ENCODE results near the gene NOTCH3. TPM values are rescaled to one million over a fixed set of nuclear protein-coding genes. Genes with fewer than 3 reads are reported as not detected.
A peak's percentile ranks its signal among the peaks of the same experiment; 100 is the strongest.

NOTCH3 gene
- total RNA-seq, 1 donor from 2014 or later: 559 TPM

DNA sequence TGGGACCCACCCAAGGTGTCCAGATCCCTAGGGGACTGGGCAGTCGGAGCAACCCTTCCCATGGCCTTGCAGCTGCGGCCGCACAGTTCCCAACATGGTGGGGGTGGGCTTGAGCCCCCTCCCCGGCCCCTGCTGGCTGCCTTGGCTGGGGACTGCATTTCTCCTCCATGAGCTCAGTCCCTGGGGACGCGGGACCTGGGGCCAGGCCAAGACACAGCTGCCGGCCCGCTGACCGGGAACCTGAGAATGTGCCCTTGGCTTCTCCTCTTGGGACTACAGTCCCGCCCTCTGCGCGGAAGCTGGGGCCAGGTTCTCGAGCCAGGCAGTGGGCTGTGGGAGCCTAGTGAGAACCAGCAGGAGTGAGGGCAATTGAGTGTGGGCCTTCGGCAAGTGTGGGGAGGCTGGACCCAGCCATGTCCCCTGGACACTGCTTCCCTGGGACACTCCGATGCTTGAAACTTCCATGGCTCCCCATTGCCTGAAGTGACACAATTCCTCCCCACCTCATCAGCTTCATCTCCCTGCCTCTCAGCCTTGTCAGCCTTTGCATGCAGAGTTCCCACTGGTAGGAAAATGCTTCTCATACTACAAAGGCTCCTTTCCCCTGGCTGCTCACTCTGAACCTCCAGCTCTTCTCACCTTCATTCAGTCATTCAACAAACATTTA, 13.1 kb upstream of the NOTCH3 start:
- Mint-ChIP-seq H3K4me1 (ENCODE audit: low read depth) (peaks cover 29% of the 10 kb centered on the region), H3K9me3 (ENCODE audit: low read depth) (no peaks in the 10 kb centered on the region), H3K4me3 (ENCODE audit: unreplicated experiment) (no peak overlapping the region), H3K36me3 (ENCODE audit: low read depth) (no peaks in the 10 kb centered on the region), H3K27ac (ENCODE audit: unreplicated experiment) (peak overlapping the region; percentile 84), H3K27me3 (ENCODE audit: low read depth) (no peaks in the 10 kb centered on the region)
- no peak for DNase-seq (ENCODE audit: low spot score)
- TF ChIP-seq, protein P1, sequence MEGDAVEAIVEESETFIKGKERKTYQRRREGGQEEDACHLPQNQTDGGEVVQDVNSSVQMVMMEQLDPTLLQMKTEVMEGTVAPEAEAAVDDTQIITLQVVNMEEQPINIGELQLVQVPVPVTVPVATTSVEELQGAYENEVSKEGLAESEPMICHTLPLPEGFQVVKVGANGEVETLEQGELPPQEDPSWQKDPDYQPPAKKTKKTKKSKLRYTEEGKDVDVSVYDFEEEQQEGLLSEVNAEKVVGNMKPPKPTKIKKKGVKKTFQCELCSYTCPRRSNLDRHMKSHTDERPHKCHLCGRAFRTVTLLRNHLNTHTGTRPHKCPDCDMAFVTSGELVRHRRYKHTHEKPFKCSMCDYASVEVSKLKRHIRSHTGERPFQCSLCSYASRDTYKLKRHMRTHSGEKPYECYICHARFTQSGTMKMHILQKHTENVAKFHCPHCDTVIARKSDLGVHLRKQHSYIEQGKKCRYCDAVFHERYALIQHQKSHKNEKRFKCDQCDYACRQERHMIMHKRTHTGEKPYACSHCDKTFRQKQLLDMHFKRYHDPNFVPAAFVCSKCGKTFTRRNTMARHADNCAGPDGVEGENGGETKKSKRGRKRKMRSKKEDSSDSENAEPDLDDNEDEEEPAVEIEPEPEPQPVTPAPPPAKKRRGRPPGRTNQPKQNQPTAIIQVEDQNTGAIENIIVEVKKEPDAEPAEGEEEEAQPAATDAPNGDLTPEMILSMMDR (IDR thresholded peaks at IDR 0.05): no peak

DNA sequence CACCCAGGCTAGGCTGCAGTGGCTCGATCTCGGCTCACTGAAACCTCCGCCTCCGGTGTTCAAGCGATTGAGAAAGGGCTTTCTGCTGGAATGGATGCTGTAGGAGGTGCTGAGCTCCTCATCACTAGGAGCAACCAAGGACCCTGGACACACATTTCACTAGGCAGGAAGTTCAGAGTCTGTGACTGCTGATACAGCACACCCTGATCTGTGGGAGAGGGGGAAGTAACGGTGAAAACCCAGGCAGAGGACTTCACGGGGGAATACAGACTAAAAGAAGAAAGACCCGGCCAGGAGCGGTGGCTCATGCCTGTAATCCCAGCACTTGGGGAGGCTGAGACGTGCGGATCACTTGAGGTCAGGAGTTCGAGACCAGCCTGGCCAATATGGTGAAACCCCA, 11.9 kb upstream of the NOTCH3 start:
- no peaks in the 10 kb centered on the region for H3K27me3 Mint-ChIP-seq (ENCODE audit: low read depth)
- no peaks in the 10 kb centered on the region for H3K9me3 Mint-ChIP-seq (ENCODE audit: low read depth)
- TF ChIP-seq, protein P1 (IDR thresholded peaks at IDR 0.05): no peak
- peaks cover 29% of the 10 kb centered on the region for H3K4me1 Mint-ChIP-seq (ENCODE audit: low read depth)
- no peak for DNase-seq (ENCODE audit: low spot score)
- H3K4me3 Mint-ChIP-seq (ENCODE audit: unreplicated experiment): no peak overlapping the region
- no peaks in the 10 kb centered on the region for H3K36me3 Mint-ChIP-seq (ENCODE audit: low read depth)
- no peak overlapping the region for H3K27ac Mint-ChIP-seq (ENCODE audit: unreplicated experiment)

DNA sequence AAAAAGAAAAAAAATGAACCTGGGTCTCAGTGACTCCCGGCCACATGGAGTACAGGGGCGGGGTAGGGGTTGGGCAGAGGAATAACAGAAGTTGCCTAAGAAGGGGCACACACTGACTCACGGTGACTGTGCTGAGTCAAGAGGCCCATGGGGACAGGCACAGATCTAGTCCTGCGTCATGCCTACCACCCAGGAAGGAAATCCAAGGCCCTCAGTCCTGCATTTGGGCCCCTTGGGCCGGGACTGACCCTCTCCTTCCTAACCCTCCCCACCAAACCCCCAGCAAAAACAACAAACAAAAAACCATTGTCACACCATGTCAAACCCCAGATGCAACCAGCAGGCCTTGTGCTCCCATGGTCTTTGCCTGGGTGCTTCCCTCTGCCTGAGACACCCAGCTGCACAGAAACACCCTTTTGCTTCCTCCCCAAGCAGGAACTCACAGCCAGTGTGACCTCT, 9.6 kb upstream of the NOTCH3 start:
- Mint-ChIP-seq H3K36me3 (ENCODE audit: low read depth) (no peaks in the 10 kb centered on the region), H3K9me3 (ENCODE audit: low read depth) (no peaks in the 10 kb centered on the region), H3K27me3 (ENCODE audit: low read depth) (no peaks in the 10 kb centered on the region), H3K27ac (ENCODE audit: unreplicated experiment) (peak overlapping the region; percentile 94), H3K4me1 (ENCODE audit: low read depth) (peaks cover 27% of the 10 kb centered on the region), H3K4me3 (ENCODE audit: unreplicated experiment) (no peak overlapping the region)
- no peak for DNase-seq (ENCODE audit: low spot score)
- TF ChIP-seq, protein P1 (IDR thresholded peaks at IDR 0.05): no peak

DNA sequence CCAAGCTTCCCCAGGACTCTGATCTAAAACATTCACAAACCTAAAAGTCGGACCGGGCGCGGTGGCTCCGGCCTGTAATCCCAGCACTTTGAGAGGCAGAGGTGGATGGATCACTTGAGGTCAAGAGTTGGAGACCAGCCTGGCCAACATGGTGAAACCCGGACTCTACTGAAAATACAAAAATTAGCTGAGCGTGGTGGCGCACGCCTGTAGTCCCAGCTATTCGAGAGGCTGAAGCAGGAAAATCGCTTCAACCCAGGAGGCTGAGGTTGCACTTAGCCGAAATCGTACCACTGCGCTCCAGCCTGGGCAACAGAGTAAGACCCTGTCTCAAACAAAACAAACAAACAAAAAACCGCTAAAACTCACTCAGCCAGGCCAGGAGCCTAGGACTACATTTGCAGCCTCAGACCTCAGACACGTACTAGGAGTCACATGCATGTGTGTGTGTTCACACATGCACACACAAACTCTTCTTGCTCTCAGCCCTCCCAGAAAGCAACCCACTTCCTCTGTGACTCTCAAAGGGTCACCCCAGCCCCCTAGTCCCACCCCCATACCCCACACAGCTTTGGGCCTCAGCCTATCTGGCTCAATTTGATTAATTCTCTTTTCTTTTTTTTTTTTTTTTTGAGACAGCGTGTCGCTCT, 704 bp upstream of the NOTCH3 start:
- peak overlapping the region; percentile 70 for H3K27ac Mint-ChIP-seq (ENCODE audit: unreplicated experiment)
- no peaks in the 10 kb centered on the region for H3K27me3 Mint-ChIP-seq (ENCODE audit: low read depth)
- no peaks in the 10 kb centered on the region for H3K9me3 Mint-ChIP-seq (ENCODE audit: low read depth)
- TF ChIP-seq, protein P1 (IDR thresholded peaks at IDR 0.05): no peak
- peaks cover 28% of the 10 kb centered on the region for H3K4me1 Mint-ChIP-seq (ENCODE audit: low read depth)
- H3K4me3 Mint-ChIP-seq (ENCODE audit: unreplicated experiment): peak overlapping the region; percentile 72
- DNase-seq (ENCODE audit: low spot score): no peak
- peaks cover 13% of the 10 kb centered on the region for H3K36me3 Mint-ChIP-seq (ENCODE audit: low read depth)

DNA sequence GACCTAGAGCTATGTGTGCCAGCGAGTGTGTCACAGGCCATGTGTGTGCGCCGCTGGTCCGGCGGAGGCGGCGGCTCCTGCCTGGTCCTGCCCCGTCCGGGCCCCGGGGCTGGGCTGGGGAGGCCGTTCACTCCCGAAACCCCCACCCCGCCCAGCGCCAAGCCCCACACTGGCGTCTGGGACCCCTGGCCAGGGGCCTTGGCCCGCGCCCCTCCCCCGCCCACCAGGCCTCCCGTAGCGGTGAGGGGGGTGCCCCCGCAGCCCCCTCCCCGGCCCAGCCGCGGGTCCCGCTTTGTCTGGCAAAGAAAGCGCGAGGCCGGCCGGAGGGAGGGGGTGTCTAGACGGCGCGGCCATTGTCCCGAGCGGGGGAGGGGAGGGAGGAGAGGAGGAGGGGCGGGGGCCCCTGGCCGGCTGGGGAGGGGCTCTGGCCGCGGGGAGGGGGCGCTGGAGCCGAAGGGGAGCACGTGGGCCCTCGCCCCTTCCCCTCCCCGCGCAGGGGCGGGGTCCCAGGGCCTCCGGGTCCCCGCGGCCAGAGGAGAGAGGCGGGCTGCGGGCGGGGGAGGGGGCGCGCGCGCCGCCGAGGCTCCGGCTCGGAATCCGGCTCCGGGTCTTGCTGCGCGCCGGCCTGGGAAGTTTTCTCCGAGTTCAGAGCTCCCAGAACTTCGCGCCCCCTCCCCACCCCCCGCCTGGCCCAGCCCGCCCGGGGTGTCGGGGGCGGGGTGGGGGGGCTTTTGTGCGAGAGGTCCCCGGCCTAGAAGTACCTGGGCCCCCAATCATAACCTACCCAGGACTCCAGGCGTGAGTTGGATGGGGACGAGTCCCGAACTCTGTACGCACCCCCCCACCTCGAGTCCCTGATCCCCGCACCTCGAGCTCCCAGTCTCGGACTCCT, 888 bp downstream of the NOTCH3 start:
- Mint-ChIP-seq H3K4me3 (ENCODE audit: unreplicated experiment) (peak overlapping the region; percentile 82), H3K36me3 (ENCODE audit: low read depth) (peaks cover 13% of the 10 kb centered on the region), H3K9me3 (ENCODE audit: low read depth) (no peaks in the 10 kb centered on the region), H3K4me1 (ENCODE audit: low read depth) (peaks cover 36% of the 10 kb centered on the region), H3K27ac (ENCODE audit: unreplicated experiment) (peak overlapping the region; percentile 56), H3K27me3 (ENCODE audit: low read depth) (no peaks in the 10 kb centered on the region)
- DNase-seq (ENCODE audit: low spot score): no peak
- TF ChIP-seq, protein P1 (IDR thresholded peaks at IDR 0.05): no peak

Data from chondrocyte (in vitro differentiated cells).